ENCODE data around the gene MGLL. TPM values are rescaled to one million over a fixed set of nuclear protein-coding genes. Genes with fewer than 3 reads are reported as not detected.

MGLL gene
- total and polyA plus RNA-seq, 4 experiments from 2014 or later, result 0.77 to 4.8 (median 2.3) TPM

DNA sequence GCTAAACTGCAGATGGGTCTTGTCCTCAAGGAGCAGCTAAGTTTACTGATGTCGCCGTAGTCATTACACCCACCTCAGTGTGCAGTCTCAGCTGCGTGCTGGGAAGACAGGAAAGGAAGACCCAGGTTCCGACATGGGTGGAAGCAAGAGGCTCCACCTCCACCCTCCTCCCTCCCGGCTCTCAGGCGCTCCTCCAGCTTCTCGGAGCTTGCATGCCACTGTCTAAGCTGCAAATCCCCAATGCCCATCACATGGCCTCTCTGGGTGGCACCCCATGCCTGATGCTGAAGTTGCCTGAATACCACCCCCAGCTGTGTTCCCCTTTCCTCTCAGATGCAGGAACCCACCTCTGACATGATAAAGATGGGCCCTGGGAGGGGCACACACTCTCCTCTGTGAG, 58.5 kb downstream of the MGLL start:
- no peak overlapping the region for H3K27ac Mint-ChIP-seq
- H3K4me1 ChIP-seq (ENCODE audit: insufficient read depth, low read length), result no peaks in the 10 kb centered on the region
- ChIA-PET POLR2A (ENCODE audit: partially characterized antibody) (no interaction called here), CTCF (ENCODE audit: partially characterized antibody) (no interaction called here)
- no peak overlapping the region for H3K4me3 Mint-ChIP-seq
- no peak overlapping the region for H3K27ac ChIP-seq (ENCODE audit: low read depth, low read length)
- no peak for DNase-seq
- H3K27me3 ChIP-seq (ENCODE audit: insufficient read depth, low read length), result no peaks in the 10 kb centered on the region
- H3K36me3 ChIP-seq (ENCODE audit: insufficient read depth, low read length), result no peaks in the 10 kb centered on the region
- peaks cover 0 to 8% of the 10 kb centered on the region in 2 donors for H3K36me3 Mint-ChIP-seq
- H3K4me3 ChIP-seq (ENCODE audit: low read length in 2 of 2), result no peak overlapping the region
- intact Hi-C loops (cut with micrococcal nuclease), result no loop called here
- H3K9me3 ChIP-seq (ENCODE audit: control insufficient read depth in 1 of 2, low read length in 2 of 2), result no peaks in the 10 kb centered on the region
- H3K4me1 Mint-ChIP-seq, result no peaks in the 10 kb centered on the region
- peaks cover 16 to 20% of the 10 kb centered on the region in 2 donors for H3K27me3 Mint-ChIP-seq
- H3K9me3 Mint-ChIP-seq, result peaks cover 0 to 19% (median 12%) of the 10 kb centered on the region in 8 donors

DNA sequence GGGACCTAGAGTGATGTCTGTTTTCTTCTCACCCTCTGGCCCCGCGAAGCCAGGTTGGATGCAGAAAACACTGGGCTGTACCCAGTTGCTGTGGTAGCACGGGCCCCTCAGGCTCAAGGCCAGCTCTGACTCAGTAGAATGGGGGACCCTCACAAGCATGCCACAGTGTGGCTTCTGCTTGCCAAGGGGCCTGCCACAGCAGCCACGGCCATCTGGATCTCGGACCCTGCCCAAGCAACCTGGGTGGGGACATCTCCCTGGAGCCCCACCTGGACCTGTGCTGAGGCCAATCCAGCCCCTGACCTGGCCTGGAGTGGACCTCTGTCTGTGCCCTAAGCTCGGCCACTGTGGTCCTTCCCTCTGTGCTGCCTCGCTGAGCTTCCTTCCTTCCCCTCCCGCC, 59.0 kb downstream of the MGLL start:
- H3K4me3 Mint-ChIP-seq, result no peak overlapping the region
- ChIA-PET CTCF (ENCODE audit: partially characterized antibody) (no interaction called here), POLR2A (ENCODE audit: partially characterized antibody) (no interaction called here)
- H3K9me3 Mint-ChIP-seq, result peaks cover 0 to 15% (median 9%) of the 10 kb centered on the region in 8 donors
- H3K27ac Mint-ChIP-seq, result no peak overlapping the region
- Histone ChIP-seq H3K9me3 (ENCODE audit: control insufficient read depth in 1 of 2, low read length in 2 of 2) (no peaks in the 10 kb centered on the region), H3K4me3 (ENCODE audit: low read length in 2 of 2) (no peak overlapping the region), H3K27ac (ENCODE audit: low read depth, low read length) (no peak overlapping the region), H3K27me3 (ENCODE audit: insufficient read depth, low read length) (no peaks in the 10 kb centered on the region), H3K4me1 (ENCODE audit: insufficient read depth, low read length) (no peaks in the 10 kb centered on the region), H3K36me3 (ENCODE audit: insufficient read depth, low read length) (no peaks in the 10 kb centered on the region)
- intact Hi-C loops (cut with micrococcal nuclease), result no loop called here
- DNase-seq, result no peak
- peaks cover 0 to 4% of the 10 kb centered on the region in 2 donors for H3K36me3 Mint-ChIP-seq
- no peaks in the 10 kb centered on the region for H3K4me1 Mint-ChIP-seq
- peaks cover 12 to 18% of the 10 kb centered on the region in 2 donors for H3K27me3 Mint-ChIP-seq

DNA sequence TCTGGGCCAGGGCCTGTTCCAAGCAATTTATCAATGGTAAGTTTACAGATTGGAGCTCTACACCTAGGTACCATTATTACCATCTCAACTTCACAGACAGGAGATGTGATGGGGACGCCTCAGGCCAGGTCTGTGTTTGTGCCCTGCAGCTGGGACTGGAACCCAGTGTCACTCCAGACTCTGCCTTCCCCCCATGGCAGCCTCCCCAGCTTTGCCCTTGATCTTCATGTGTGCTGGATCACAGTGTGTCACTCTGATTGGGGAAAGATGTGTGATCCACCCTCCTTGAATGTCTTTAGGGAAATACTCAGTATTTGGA, 59.6 kb downstream of the MGLL start:
- intact Hi-C loops (cut with micrococcal nuclease), result no loop called here
- ChIA-PET CTCF (ENCODE audit: partially characterized antibody) (no interaction called here), POLR2A (ENCODE audit: partially characterized antibody) (no interaction called here)
- Histone ChIP-seq H3K27me3 (ENCODE audit: insufficient read depth, low read length) (no peaks in the 10 kb centered on the region), H3K9me3 (ENCODE audit: control insufficient read depth in 1 of 2, low read length in 2 of 2) (no peaks in the 10 kb centered on the region), H3K4me1 (ENCODE audit: insufficient read depth, low read length) (no peaks in the 10 kb centered on the region), H3K4me3 (ENCODE audit: low read length in 2 of 2) (no peak overlapping the region), H3K36me3 (ENCODE audit: insufficient read depth, low read length) (no peaks in the 10 kb centered on the region), H3K27ac (ENCODE audit: low read depth, low read length) (no peak overlapping the region)
- H3K27me3 Mint-ChIP-seq, result peaks cover 12 to 18% of the 10 kb centered on the region in 2 donors
- H3K27ac Mint-ChIP-seq, result no peak overlapping the region
- H3K36me3 Mint-ChIP-seq, result no peaks in the 10 kb centered on the region
- H3K4me3 Mint-ChIP-seq, result no peak overlapping the region
- peaks cover 0 to 10% (median 5%) of the 10 kb centered on the region in 8 donors for H3K9me3 Mint-ChIP-seq
- H3K4me1 Mint-ChIP-seq, result no peaks in the 10 kb centered on the region
- DNase-seq, result no peak

DNA sequence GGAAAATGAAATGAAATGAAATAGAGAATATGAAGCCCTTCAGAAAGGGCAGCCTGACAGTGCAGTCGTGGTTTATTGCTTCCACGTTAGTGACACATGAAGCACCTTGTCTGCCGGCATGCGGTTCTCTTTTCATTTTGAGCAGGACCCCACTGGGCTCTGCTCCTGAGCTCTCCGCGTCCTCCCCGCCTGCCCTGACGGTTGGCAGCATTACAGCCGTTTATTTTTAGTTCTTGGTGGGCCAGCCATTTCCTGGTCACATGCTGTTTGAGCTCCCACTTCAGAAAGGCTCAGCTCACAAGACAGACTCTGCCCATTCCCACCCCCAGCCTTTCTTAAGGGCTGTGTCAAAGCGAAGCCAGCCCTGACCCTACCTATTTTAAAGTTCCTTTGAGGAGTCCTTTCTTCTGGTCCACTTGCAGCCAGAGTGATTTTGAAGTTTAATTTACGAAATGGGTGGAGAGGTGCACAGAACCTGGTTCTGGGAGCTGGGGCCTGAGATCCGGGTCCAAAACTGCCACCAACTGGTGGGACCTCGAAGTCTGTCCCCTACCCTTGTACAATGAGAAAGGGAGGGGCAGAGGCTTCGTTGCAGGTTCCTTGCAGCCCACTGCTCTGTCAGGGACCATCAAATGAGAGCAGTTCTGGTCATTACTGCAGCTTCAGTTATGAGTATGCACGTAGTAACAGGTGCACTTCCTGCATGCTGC, 60.1 kb downstream of the MGLL start:
- Histone ChIP-seq H3K4me3 (ENCODE audit: low read length in 2 of 2) (no peak overlapping the region), H3K27me3 (ENCODE audit: insufficient read depth, low read length) (no peaks in the 10 kb centered on the region), H3K4me1 (ENCODE audit: insufficient read depth, low read length) (no peaks in the 10 kb centered on the region), H3K27ac (ENCODE audit: low read depth, low read length) (no peak overlapping the region), H3K9me3 (ENCODE audit: control insufficient read depth in 1 of 2, low read length in 2 of 2) (no peaks in the 10 kb centered on the region), H3K36me3 (ENCODE audit: insufficient read depth, low read length) (no peaks in the 10 kb centered on the region)
- Mint-ChIP-seq H3K4me3 (no peak overlapping the region), H3K9me3 (peaks cover 0 to 4% (median 2%) of the 10 kb centered on the region in 8 donors), H3K36me3 (no peaks in the 10 kb centered on the region), H3K27me3 (peaks cover 12 to 18% of the 10 kb centered on the region in 2 donors), H3K27ac (no peak overlapping the region), H3K4me1 (no peaks in the 10 kb centered on the region)
- CTCF ChIA-PET (ENCODE audit: partially characterized antibody), result no interaction called here
- DNase-seq, result no peak
- intact Hi-C loops (cut with micrococcal nuclease), result no loop called here
- POLR2A ChIA-PET (ENCODE audit: partially characterized antibody), result no interaction called here

DNA sequence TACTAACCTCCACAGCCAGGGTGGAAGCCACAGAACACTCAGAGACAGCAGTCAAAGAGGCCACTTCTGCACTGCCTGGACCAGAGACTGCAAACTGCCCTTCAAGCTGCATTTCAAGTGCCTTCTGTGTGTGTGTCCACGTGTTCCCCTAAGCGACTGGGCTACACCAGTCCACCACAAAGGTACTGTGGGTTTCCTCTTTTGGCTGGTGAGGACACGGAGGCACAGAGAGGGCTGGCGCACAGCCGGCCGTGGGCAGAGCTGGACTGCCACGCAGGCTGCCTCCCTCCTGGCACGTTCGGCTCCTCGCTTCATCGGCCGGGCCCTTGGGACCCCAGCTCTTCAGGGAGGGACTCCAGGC, 60.9 kb downstream of the MGLL start:
- Mint-ChIP-seq H3K4me1 (no peaks in the 10 kb centered on the region), H3K27me3 (peaks cover 12 to 18% of the 10 kb centered on the region in 2 donors), H3K27ac (no peak overlapping the region), H3K4me3 (no peak overlapping the region), H3K36me3 (no peaks in the 10 kb centered on the region), H3K9me3 (no peaks in the 10 kb centered on the region)
- Histone ChIP-seq H3K36me3 (ENCODE audit: insufficient read depth, low read length) (no peaks in the 10 kb centered on the region), H3K4me1 (ENCODE audit: insufficient read depth, low read length) (no peaks in the 10 kb centered on the region), H3K27me3 (ENCODE audit: insufficient read depth, low read length) (no peaks in the 10 kb centered on the region), H3K4me3 (ENCODE audit: low read length in 2 of 2) (no peak overlapping the region), H3K9me3 (ENCODE audit: control insufficient read depth in 1 of 2, low read length in 2 of 2) (no peaks in the 10 kb centered on the region), H3K27ac (ENCODE audit: low read depth, low read length) (no peak overlapping the region)
- ChIA-PET POLR2A (ENCODE audit: partially characterized antibody) (no interaction called here), CTCF (ENCODE audit: partially characterized antibody) (no interaction called here)
- DNase-seq, result no peak
- intact Hi-C loops (cut with micrococcal nuclease), result no loop called here

DNA sequence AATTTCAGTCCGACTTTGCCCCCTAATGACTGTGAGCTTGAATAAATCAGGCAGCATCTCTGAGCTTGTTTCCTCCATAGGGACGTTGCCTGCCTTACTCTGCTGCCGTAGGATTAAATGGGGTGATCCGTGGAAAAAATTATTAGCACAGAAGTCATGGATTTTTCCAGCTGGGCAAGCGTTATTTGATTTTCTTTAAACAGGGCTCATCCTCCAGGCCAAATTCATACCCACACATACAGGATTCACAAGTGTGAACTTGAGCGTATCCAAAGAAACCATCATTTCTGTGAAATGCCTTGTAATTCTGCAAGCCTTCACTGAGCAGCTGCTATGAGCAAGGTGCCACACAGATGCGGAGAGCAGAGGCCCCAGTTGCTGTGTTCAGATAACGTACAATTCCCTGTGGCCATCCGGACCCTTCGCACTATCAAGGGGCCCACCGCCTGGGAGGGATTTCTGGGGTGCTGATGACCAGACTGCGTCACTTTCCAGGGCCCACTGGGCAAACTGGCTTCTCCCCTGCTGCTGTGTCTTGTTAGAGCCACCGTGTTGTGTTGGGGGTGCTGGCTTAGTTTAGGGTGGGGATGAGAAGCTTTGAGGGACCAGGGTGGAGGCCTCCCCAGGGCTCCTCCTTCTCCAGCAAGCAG, 61.4 kb downstream of the MGLL start:
- no peaks in the 10 kb centered on the region for H3K4me1 Mint-ChIP-seq
- no peak overlapping the region for H3K4me3 Mint-ChIP-seq
- Histone ChIP-seq H3K27ac (ENCODE audit: low read depth, low read length) (no peak overlapping the region), H3K4me1 (ENCODE audit: insufficient read depth, low read length) (no peaks in the 10 kb centered on the region), H3K27me3 (ENCODE audit: insufficient read depth, low read length) (no peaks in the 10 kb centered on the region), H3K9me3 (ENCODE audit: control insufficient read depth in 1 of 2, low read length in 2 of 2) (no peaks in the 10 kb centered on the region), H3K36me3 (ENCODE audit: insufficient read depth, low read length) (no peaks in the 10 kb centered on the region), H3K4me3 (ENCODE audit: low read length in 2 of 2) (no peak overlapping the region)
- ChIA-PET CTCF (ENCODE audit: partially characterized antibody) (no interaction called here), POLR2A (ENCODE audit: partially characterized antibody) (no interaction called here)
- peaks cover 8 to 14% of the 10 kb centered on the region in 2 donors for H3K27me3 Mint-ChIP-seq
- intact Hi-C loops (cut with micrococcal nuclease), result no loop called here
- peak overlapping the region in 1 of 7 donors; percentile 43 for H3K27ac Mint-ChIP-seq
- no peaks in the 10 kb centered on the region for H3K9me3 Mint-ChIP-seq
- H3K36me3 Mint-ChIP-seq, result no peaks in the 10 kb centered on the region
- no peak for DNase-seq

DNA sequence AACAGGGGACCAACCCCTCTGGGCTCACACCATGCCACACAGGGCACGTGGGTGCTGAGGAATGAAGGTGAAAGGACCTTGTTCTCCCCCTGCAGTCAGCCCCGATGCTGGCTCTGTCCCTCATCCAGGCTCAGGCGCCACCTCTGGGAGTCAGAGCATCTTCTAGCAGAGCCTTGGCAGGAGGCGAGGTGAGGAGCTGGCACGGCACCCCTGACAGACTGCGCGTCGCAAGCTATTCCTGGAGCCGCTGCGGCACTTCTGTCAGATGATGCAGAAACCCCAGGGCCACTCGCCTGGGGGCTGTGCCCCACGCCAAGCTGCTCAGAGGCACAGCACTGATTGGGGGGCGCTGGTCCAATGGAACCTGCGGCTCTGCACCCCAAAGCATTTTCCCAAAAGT, 62.0 kb downstream of the MGLL start:
- Mint-ChIP-seq H3K9me3 (no peaks in the 10 kb centered on the region), H3K27ac (no peak overlapping the region), H3K27me3 (peaks cover 6 to 13% of the 10 kb centered on the region in 2 donors), H3K36me3 (no peaks in the 10 kb centered on the region), H3K4me3 (no peak overlapping the region), H3K4me1 (peaks cover 0 to 1% (median 0%) of the 10 kb centered on the region in 4 donors)
- ChIA-PET POLR2A (ENCODE audit: partially characterized antibody) (no interaction called here), CTCF (ENCODE audit: partially characterized antibody) (no interaction called here)
- H3K4me1 ChIP-seq (ENCODE audit: insufficient read depth, low read length), result no peaks in the 10 kb centered on the region
- no peak for DNase-seq
- H3K9me3 ChIP-seq (ENCODE audit: control insufficient read depth in 1 of 2, low read length in 2 of 2), result no peaks in the 10 kb centered on the region
- no peaks in the 10 kb centered on the region for H3K36me3 ChIP-seq (ENCODE audit: insufficient read depth, low read length)
- no peak overlapping the region for H3K4me3 ChIP-seq (ENCODE audit: low read length in 2 of 2)
- intact Hi-C loops (cut with micrococcal nuclease), result no loop called here
- H3K27me3 ChIP-seq (ENCODE audit: insufficient read depth, low read length), result no peaks in the 10 kb centered on the region
- no peak overlapping the region for H3K27ac ChIP-seq (ENCODE audit: low read depth, low read length)
